ENCODE data around the gene C17orf58.
"Not testable (repeated sequence)": the region's sequence is repeated elsewhere in the genome, so short reads cannot be mapped to it uniquely, and the experiment has no call there.

Gene C17orf58

GRCh38 chr17:67996301-67997171 is at the start of gene C17orf58:
Gene C17orf58, minus strand, starts transcription at chr17:67996469. Its CDS starts 271 bp downstream, at chr17:67996198.
- in situ Hi-C loops (cut with HindIII; ENCODE audit: low sequenced_read_pairs) = not testable (repeated sequence)

GRCh38 chr17:68036304-68037147 is 40.3 kb upstream of the C17orf58 start:
- in situ Hi-C loops (cut with HindIII; ENCODE audit: low sequenced_read_pairs) = no loop called here

- in situ Hi-C loops (cut with HindIII; ENCODE audit: low sequenced_read_pairs) = no loop called here
These were observed 39.4 kb upstream of the C17orf58 start, which contains the start of gene KPNA2 for GRCh38 chr17:68035523-68036303. Gene KPNA2, plus strand, starts transcription at chr17:68035735. Its CDS starts 1,398 bp downstream, at chr17:68037133.

- in situ Hi-C loops (cut with HindIII; ENCODE audit: low sequenced_read_pairs) = no loop called here
These were observed 38.9 kb upstream of the C17orf58 start for GRCh38 chr17:68035131-68035522.

GRCh38 chr17:68034452-68034776 is 38.1 kb upstream of the C17orf58 start:
- in situ Hi-C loops (cut with HindIII; ENCODE audit: low sequenced_read_pairs) = no loop called here

GRCh38 chr17:68033636-68034451 is 37.6 kb upstream of the C17orf58 start:
- in situ Hi-C loops (cut with HindIII; ENCODE audit: low sequenced_read_pairs) = no loop called here

GRCh38 chr17:68029512-68030215 is 33.4 kb upstream of the C17orf58 start:
- in situ Hi-C loops (cut with HindIII; ENCODE audit: low sequenced_read_pairs) = no loop called here

- in situ Hi-C loops (cut with HindIII; ENCODE audit: low sequenced_read_pairs) = not testable (repeated sequence)
These were observed 26.3 kb upstream of the C17orf58 start for GRCh38 chr17:68022547-68022946.

GRCh38 chr17:68021963-68022362 is 25.7 kb upstream of the C17orf58 start:
- in situ Hi-C loops (cut with HindIII; ENCODE audit: low sequenced_read_pairs) = no loop called here

GRCh38 chr17:68020791-68021190 is 24.5 kb upstream of the C17orf58 start:
- in situ Hi-C loops (cut with HindIII; ENCODE audit: low sequenced_read_pairs) = not testable (repeated sequence)

GRCh38 chr17:68020409-68020756 is 24.1 kb upstream of the C17orf58 start:
- in situ Hi-C loops (cut with HindIII; ENCODE audit: low sequenced_read_pairs) = no loop called here

GRCh38 chr17:68019675-68020408 is 23.6 kb upstream of the C17orf58 start:
- in situ Hi-C loops (cut with HindIII; ENCODE audit: low sequenced_read_pairs) = no loop called here

- in situ Hi-C loops (cut with HindIII; ENCODE audit: low sequenced_read_pairs) = no loop called here
These were observed 23.0 kb upstream of the C17orf58 start for GRCh38 chr17:68019336-68019674.

- in situ Hi-C loops (cut with HindIII; ENCODE audit: low sequenced_read_pairs) = not testable (repeated sequence)
These were observed 22.2 kb upstream of the C17orf58 start for GRCh38 chr17:68018493-68018892.

GRCh38 chr17:68016838-68017237 is 20.6 kb upstream of the C17orf58 start:
- in situ Hi-C loops (cut with HindIII; ENCODE audit: low sequenced_read_pairs) = no loop called here

- in situ Hi-C loops (cut with HindIII; ENCODE audit: low sequenced_read_pairs) = no loop called here
These were observed 18.9 kb upstream of the C17orf58 start for GRCh38 chr17:68015081-68015723.

- in situ Hi-C loops (cut with HindIII; ENCODE audit: low sequenced_read_pairs) = no loop called here
These were observed 17.1 kb upstream of the C17orf58 start for GRCh38 chr17:68013385-68013784.

GRCh38 chr17:68011199-68011665 is 15.0 kb upstream of the C17orf58 start:
- in situ Hi-C loops (cut with HindIII; ENCODE audit: low sequenced_read_pairs) = no loop called here

All from endothelial cell of hepatic sinusoid (primary cell).